PC-9 (cell line): ENCODE measurements around the gene COL23A1. TPM values are rescaled to one million over a fixed set of nuclear protein-coding genes. Genes with fewer than 3 reads are reported as not detected.

Source experiments
- BruUV-seq: library from RNA; stranded (reverse); fragments of 400-500 nt; replicated peaks from 2 replicates; lab custom pipeline; 2021; lab: Mats Ljungman, UMichigan
- CTCF ChIA-PET: fragments of 300-600 bp; sonication (Branson Sonifier 250); formaldehyde crosslinking; loops from one replicate; lab custom pipeline; 2022; ENCODE audit warnings: antibody characterized with exemption; lab: Charles Lee
- POLR2A ChIA-PET: fragments of 300-600 bp; sonication (Branson Sonifier 250); formaldehyde crosslinking; loops from one replicate; lab custom pipeline; 2022; ENCODE audit warnings: antibody characterized with exemption; ENCODE audit not compliant: unreplicated experiment; lab: Charles Lee
- DNase-seq, 2 experiments: peaks; one replicate each; pipeline versions ENCODE4 v3.0.0 to v3.0.0-alpha.2; 2015 to 2022; ENCODE audit warnings: mixed read lengths in 1 of 2
- H2AFZ ChIP-seq: fragments of 200-600 bp; sonication (generic); 2 replicates; pipeline ENCODE4 v1.8.1; 2017; ENCODE audit warnings: antibody characterized with exemption
- H3F3A ChIP-seq: fragments of 200-600 bp; sonication (generic); 2 replicates; pipeline ENCODE4 v1.8.1; 2017; ENCODE audit warnings: antibody characterized with exemption, mild to moderate bottlenecking, low read depth; ENCODE audit not compliant: insufficient read depth
- H3K27ac ChIP-seq: fragments of 200-600 bp; sonication (generic); 2 replicates; pipeline ENCODE4 v1.6.1; 2016; ENCODE audit warnings: mixed run types
- H3K27me3 ChIP-seq: fragments of 200-600 bp; sonication (generic); 2 replicates; pipeline ENCODE4 v1.6.1; 2016; ENCODE audit warnings: low read depth, mixed run types; ENCODE audit not compliant: insufficient read depth
- H3K36me3 ChIP-seq: fragments of 200-600 bp; sonication (generic); 2 replicates; pipeline ENCODE4 v1.6.1; 2016; ENCODE audit warnings: low read depth, mixed run types
- H3K4me1 ChIP-seq: fragments of 200-600 bp; sonication (generic); replicated peaks from 2 replicates; pipeline ENCODE4 v1.6.1; 2016; ENCODE audit warnings: mixed run types; ENCODE audit not compliant: insufficient read depth
- H3K4me2 ChIP-seq: fragments of 200-600 bp; sonication (generic); 2 replicates; pipeline ENCODE4 v1.6.1; 2017; ENCODE audit warnings: mixed run types
- H3K4me3 ChIP-seq: fragments of 200-600 bp; sonication (generic); 2 replicates; pipeline ENCODE4 v1.6.1; 2016; ENCODE audit warnings: mixed run types
- H3K79me2 ChIP-seq: fragments of 200-600 bp; sonication (generic); 2 replicates; pipeline ENCODE4 v1.6.1; 2017; ENCODE audit warnings: low read depth, mixed run types
- H3K9me2 ChIP-seq: fragments of 200-600 bp; sonication (generic); 2 replicates; pipeline ENCODE4 v1.8.1; 2017; ENCODE audit warnings: mild to moderate bottlenecking; ENCODE audit not compliant: insufficient read depth
- H3K9me3 ChIP-seq: fragments of 200-600 bp; sonication (generic); 2 replicates; pipeline ENCODE4 v1.8.1; 2016; ENCODE audit warnings: low read depth; ENCODE audit not compliant: insufficient read depth
- H4K20me1 ChIP-seq: fragments of 200-600 bp; sonication (generic); 2 replicates; pipeline ENCODE4 v1.8.1; 2017; ENCODE audit not compliant: insufficient read depth
- CTCF ChIP-seq: fragments of 200-600 bp; sonication (generic); conservative IDR thresholded peaks from 2 replicates; pipeline ENCODE4 v1.6.1; 2017; ENCODE audit warnings: mixed run types, antibody characterized with exemption, mild to moderate bottlenecking, moderate library complexity
- EZH2 ChIP-seq: fragments of 200-600 bp; sonication (generic); IDR thresholded peaks from 2 replicates; pipeline ENCODE4 v1.8.0; 2017; ENCODE audit warnings: antibody characterized with exemption, low read depth
- intact Hi-C: fragments of 100-400 bp; cut with micrococcal nuclease; formaldehyde crosslinking; loops from one replicate; pipeline ENCODE4 v1.10.0; 2022; ENCODE audit not compliant: unreplicated experiment
- total RNA-seq: library from RNA; stranded (reverse); gene quantifications from 2 replicates; pipeline ENCODE4 v1.2.3, GENCODE V29; 2021

The COL23A1 gene
- total RNA-seq, 1 experiment from 2014 or later = not detected

GRCh38 chr5:178464431-178465048, 125.7 kb downstream of the COL23A1 start:
- H3K9me2 ChIP-seq = no peaks in the 10 kb centered on the region
- intact Hi-C loops = no loop called here
- ChIA-PET POLR2A (no interaction called here), CTCF (no interaction called here)
- H3F3A ChIP-seq = no peaks in the 10 kb centered on the region
- no peaks in the 10 kb centered on the region for H4K20me1 ChIP-seq
- H3K27ac ChIP-seq = no peak overlapping the region
- H3K27me3 ChIP-seq = peaks cover 95% of the 10 kb centered on the region
- no peaks in the 10 kb centered on the region for H3K79me2 ChIP-seq
- no peak overlapping the region for H2AFZ ChIP-seq
- H3K4me1 ChIP-seq = no peaks in the 10 kb centered on the region
- H3K9me3 ChIP-seq = no peaks in the 10 kb centered on the region
- H3K36me3 ChIP-seq = no peaks in the 10 kb centered on the region
- no peak for DNase-seq
- no peak overlapping the region for H3K4me3 ChIP-seq
- TF ChIP-seq CTCF = no peak
- TF ChIP-seq EZH2 = no peak
- H3K4me2 ChIP-seq = no peak overlapping the region
- BruUV-seq = no TSS peak

- peaks cover 95% of the 10 kb centered on the region for H3K27me3 ChIP-seq
- H3K4me1 ChIP-seq = no peaks in the 10 kb centered on the region
- TF ChIP-seq CTCF = no peak
- TF ChIP-seq EZH2 = no peak
- no peaks in the 10 kb centered on the region for H3K79me2 ChIP-seq
- H3K4me2 ChIP-seq = no peak overlapping the region
- H3K4me3 ChIP-seq = no peak overlapping the region
- intact Hi-C loops = no loop called here
- no peaks in the 10 kb centered on the region for H3F3A ChIP-seq
- no TSS peak for BruUV-seq
- no peaks in the 10 kb centered on the region for H3K9me3 ChIP-seq
- no peaks in the 10 kb centered on the region for H3K9me2 ChIP-seq
- ChIA-PET POLR2A (interaction anchor here (0.6 kb wide), 1 partner anchor 267 kb away, joined by 3 read pairs; no protein-coding TSS in a partner anchor), CTCF (no interaction called here)
- no peaks in the 10 kb centered on the region for H3K36me3 ChIP-seq
- no peak overlapping the region for H3K27ac ChIP-seq
- no peaks in the 10 kb centered on the region for H4K20me1 ChIP-seq
- no peak overlapping the region for H2AFZ ChIP-seq
- no peak for DNase-seq
Observed at GRCh38 chr5:178463321-178464155, 126.7 kb downstream of the COL23A1 start.

GRCh38 chr5:178462816-178463215, 127.4 kb downstream of the COL23A1 start:
- H2AFZ ChIP-seq = no peak overlapping the region
- POLR2A ChIA-PET = no interaction called here
- no peak overlapping the region for H3K4me3 ChIP-seq
- TF ChIP-seq EZH2 (no peak), CTCF (no peak)
- no TSS peak for BruUV-seq
- no peaks in the 10 kb centered on the region for H3K4me1 ChIP-seq
- H3F3A ChIP-seq = no peaks in the 10 kb centered on the region
- CTCF ChIA-PET = no interaction called here
- H3K79me2 ChIP-seq = no peaks in the 10 kb centered on the region
- H3K9me3 ChIP-seq = no peaks in the 10 kb centered on the region
- DNase-seq = no peak
- peaks cover 95% of the 10 kb centered on the region for H3K27me3 ChIP-seq
- no peak overlapping the region for H3K27ac ChIP-seq
- no peaks in the 10 kb centered on the region for H3K9me2 ChIP-seq
- no peak overlapping the region for H3K4me2 ChIP-seq
- no peaks in the 10 kb centered on the region for H3K36me3 ChIP-seq
- intact Hi-C loops = no loop called here
- H4K20me1 ChIP-seq = no peaks in the 10 kb centered on the region
